Mammary epithelial cell (primary cell): Measurements from ENCODE around the gene OR6F1.
"Not testable (repeated sequence)": the region's sequence is repeated elsewhere in the genome, so short reads cannot be mapped to it uniquely, and the experiment has no call there.

Experiments used
- EZH2 ChIP-seq: IDR thresholded peaks from 2 replicates; pipeline ENCODE4 v1.6.1; 2012; ENCODE audit warnings: low read length, inconsistent platforms, borderline replicate concordance
- TF ChIP-seq, protein P1 (sequence below), 2 donors: IDR thresholded peaks in 1 of 2; conservative IDR thresholded peaks in 1 of 2; 2 replicates each; pipeline ENCODE4 v1.5.1; 2011 to 2012; ENCODE audit warnings: inconsistent platforms in 2 of 2, low read length in 2 of 2, mild to moderate bottlenecking in 2 of 2, control low read depth in 1 of 2, low read depth in 1 of 2; ENCODE audit not compliant: insufficient read depth in 1 of 2; ENCODE audit errors: extremely low read depth in 1 of 2

DNA sequence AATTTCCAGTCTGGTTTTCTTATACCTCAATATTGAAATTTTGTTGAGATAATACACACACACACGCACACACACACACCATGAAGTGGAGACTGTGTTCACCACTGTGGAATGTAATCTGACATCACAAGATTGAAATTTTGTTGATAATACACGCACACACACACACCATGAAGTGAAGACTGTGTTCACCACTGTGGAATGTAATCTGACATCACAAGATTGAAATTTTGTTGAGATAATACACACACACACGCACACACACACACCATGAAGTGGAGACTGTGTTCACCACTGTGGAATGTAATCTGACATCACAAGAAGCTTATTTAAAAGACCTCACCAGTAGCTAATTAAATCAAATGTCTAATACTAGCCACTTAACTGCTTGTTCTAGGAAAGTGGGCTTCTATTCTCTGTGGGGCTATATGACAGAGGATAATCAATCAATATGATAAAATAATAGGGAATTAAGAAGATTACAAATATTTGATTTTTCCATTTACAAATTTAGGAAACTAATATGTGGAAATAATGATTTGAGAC is 25.8 kb upstream of the OR6F1 start:
- TF ChIP-seq, protein P1, sequence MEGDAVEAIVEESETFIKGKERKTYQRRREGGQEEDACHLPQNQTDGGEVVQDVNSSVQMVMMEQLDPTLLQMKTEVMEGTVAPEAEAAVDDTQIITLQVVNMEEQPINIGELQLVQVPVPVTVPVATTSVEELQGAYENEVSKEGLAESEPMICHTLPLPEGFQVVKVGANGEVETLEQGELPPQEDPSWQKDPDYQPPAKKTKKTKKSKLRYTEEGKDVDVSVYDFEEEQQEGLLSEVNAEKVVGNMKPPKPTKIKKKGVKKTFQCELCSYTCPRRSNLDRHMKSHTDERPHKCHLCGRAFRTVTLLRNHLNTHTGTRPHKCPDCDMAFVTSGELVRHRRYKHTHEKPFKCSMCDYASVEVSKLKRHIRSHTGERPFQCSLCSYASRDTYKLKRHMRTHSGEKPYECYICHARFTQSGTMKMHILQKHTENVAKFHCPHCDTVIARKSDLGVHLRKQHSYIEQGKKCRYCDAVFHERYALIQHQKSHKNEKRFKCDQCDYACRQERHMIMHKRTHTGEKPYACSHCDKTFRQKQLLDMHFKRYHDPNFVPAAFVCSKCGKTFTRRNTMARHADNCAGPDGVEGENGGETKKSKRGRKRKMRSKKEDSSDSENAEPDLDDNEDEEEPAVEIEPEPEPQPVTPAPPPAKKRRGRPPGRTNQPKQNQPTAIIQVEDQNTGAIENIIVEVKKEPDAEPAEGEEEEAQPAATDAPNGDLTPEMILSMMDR (conservative IDR thresholded peaks at IDR 0.05 in 1 of 2, IDR thresholded peaks at IDR 0.05 in 1 of 2; ENCODE audit: extremely low read depth in 1 of 2, insufficient read depth in 1 of 2, low read depth in 1 of 2, low read length in 2 of 2): not testable (repeated sequence)
- not testable (repeated sequence) for TF ChIP-seq EZH2
